ENCODE measurements around the gene PCBP3. TPM values are rescaled to one million over a fixed set of nuclear protein-coding genes. Genes with fewer than 3 reads are reported as not detected.

PCBP3 gene
- total RNA-seq, 4 donors from 2014 or later: 0.47 to 5.3 (median 1.0) TPM; not detected in 1

DNA sequence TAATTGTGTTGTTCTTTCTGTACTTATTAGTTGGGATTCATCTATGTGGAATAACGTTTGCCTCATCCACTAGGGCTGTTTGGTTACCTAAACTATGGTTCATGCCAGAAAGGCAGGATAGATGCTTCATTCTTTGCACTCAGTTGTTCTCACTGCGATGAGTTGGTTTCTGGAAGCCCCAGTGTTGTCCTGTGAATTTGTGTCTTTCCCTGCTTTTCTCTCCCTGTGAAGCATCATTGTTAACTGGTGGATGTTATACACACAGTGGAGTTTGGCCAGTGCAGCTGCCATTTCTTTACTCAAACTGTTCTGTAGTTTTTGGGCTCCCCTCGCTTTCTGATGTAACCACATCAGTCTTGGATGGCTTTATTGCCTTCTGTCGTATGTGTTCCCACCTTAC, 194.4 kb downstream of the PCBP3 start:
- Histone ChIP-seq H3K4me1 (no peaks in the 10 kb centered on the region), H3K27me3 (no peaks in the 10 kb centered on the region), H3K27ac (no peak overlapping the region), H3K36me3 (no peaks in the 10 kb centered on the region), H3K9me3 (peaks cover 0 to 14% (median 10%) of the 10 kb centered on the region in 3 donors), H3K4me3 (no peak overlapping the region)
- intact Hi-C loops (cut with DNase I): no loop called here
- 73 to 80% methylated on average over 4 of the region's 4 CpGs for WGBS, 2 donors
- no peak for TF ChIP-seq POLR2A (IDR thresholded peaks at IDR 0.05)
- TF ChIP-seq, protein P1, sequence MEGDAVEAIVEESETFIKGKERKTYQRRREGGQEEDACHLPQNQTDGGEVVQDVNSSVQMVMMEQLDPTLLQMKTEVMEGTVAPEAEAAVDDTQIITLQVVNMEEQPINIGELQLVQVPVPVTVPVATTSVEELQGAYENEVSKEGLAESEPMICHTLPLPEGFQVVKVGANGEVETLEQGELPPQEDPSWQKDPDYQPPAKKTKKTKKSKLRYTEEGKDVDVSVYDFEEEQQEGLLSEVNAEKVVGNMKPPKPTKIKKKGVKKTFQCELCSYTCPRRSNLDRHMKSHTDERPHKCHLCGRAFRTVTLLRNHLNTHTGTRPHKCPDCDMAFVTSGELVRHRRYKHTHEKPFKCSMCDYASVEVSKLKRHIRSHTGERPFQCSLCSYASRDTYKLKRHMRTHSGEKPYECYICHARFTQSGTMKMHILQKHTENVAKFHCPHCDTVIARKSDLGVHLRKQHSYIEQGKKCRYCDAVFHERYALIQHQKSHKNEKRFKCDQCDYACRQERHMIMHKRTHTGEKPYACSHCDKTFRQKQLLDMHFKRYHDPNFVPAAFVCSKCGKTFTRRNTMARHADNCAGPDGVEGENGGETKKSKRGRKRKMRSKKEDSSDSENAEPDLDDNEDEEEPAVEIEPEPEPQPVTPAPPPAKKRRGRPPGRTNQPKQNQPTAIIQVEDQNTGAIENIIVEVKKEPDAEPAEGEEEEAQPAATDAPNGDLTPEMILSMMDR (IDR thresholded peaks at IDR 0.05): no peak
- no peak for DNase-seq

- Histone ChIP-seq H3K4me1 (no peaks in the 10 kb centered on the region), H3K9me3 (peaks cover 0 to 14% (median 10%) of the 10 kb centered on the region in 3 donors), H3K27me3 (no peaks in the 10 kb centered on the region), H3K36me3 (no peaks in the 10 kb centered on the region), H3K27ac (no peak overlapping the region), H3K4me3 (no peak overlapping the region)
- no peak for DNase-seq
- WGBS, 2 donors: 90 to 100% methylated on average over 1 of the region's 1 CpG
- TF ChIP-seq, protein P1 (IDR thresholded peaks at IDR 0.05): no peak
- TF ChIP-seq POLR2A (IDR thresholded peaks at IDR 0.05): no peak
- intact Hi-C loops (cut with DNase I): no loop called here
These were observed 195.1 kb downstream of the PCBP3 start for GRCh38 chr21:45838634-45839033.

DNA sequence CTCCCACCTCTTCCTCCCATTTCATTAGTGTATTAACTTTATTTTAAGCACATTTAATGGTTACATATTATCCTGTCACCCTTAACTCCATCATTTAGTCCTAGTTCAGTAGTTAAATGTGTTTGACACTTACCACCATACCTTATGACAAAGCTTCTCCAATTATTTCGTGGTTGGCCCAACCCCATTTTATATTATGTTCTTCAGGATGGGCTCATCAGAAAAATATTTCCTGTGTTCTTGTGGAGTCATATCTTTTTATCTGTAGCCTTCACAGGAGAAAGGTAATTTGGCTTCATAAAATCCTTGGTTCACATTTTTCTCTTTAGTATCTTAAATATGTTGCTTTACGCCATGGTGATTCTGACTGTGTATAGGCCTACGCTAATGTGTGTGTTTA, 195.7 kb downstream of the PCBP3 start:
- no peaks in the 10 kb centered on the region for H3K27me3 ChIP-seq
- no peak for DNase-seq
- TF ChIP-seq POLR2A (IDR thresholded peaks at IDR 0.05): no peak
- TF ChIP-seq, protein P1 (IDR thresholded peaks at IDR 0.05): no peak
- peaks cover 0 to 14% (median 10%) of the 10 kb centered on the region in 3 donors for H3K9me3 ChIP-seq
- no peaks in the 10 kb centered on the region for H3K36me3 ChIP-seq
- intact Hi-C loops (cut with DNase I): no loop called here
- H3K27ac ChIP-seq: no peak overlapping the region
- H3K4me1 ChIP-seq: no peaks in the 10 kb centered on the region
- no peak overlapping the region for H3K4me3 ChIP-seq
- WGBS, 2 donors: 87 to 93% methylated on average over 3 of the region's 3 CpGs

- WGBS, 2 donors: 84 to 87% methylated on average over 8 of the region's 8 CpGs
- no peak for TF ChIP-seq POLR2A (IDR thresholded peaks at IDR 0.05)
- TF ChIP-seq, protein P1 (IDR thresholded peaks at IDR 0.05): no peak
These were observed 197.5 kb downstream of the PCBP3 start for GRCh38 chr21:45841033-45841432.

GRCh38 chr21:45843426-45843825, 199.9 kb downstream of the PCBP3 start:
- no peak overlapping the region for H3K4me3 ChIP-seq
- no peak overlapping the region for H3K27ac ChIP-seq
- no peaks in the 10 kb centered on the region for H3K36me3 ChIP-seq
- WGBS, 2 donors: 61 to 72% methylated on average over 2 of the region's 2 CpGs
- H3K27me3 ChIP-seq: peaks cover 0 to 6% (median 0%) of the 10 kb centered on the region in 4 donors
- H3K9me3 ChIP-seq: peaks cover 0 to 14% (median 10%) of the 10 kb centered on the region in 3 donors
- TF ChIP-seq, protein P1 (IDR thresholded peaks at IDR 0.05): no peak
- no peak for TF ChIP-seq POLR2A (IDR thresholded peaks at IDR 0.05)
- no peaks in the 10 kb centered on the region for H3K4me1 ChIP-seq
- no peak for DNase-seq
- intact Hi-C loops (cut with DNase I): no loop called here

More at GRCh38 chr21:45841033-45841432, 197.5 kb downstream of the PCBP3 start:
- Histone ChIP-seq H3K27me3 (peaks cover 0 to 6% (median 0%) of the 10 kb centered on the region in 4 donors), H3K27ac (no peak overlapping the region), H3K36me3 (no peaks in the 10 kb centered on the region), H3K9me3 (peaks cover 0 to 14% (median 10%) of the 10 kb centered on the region in 3 donors), H3K4me1 (no peaks in the 10 kb centered on the region), H3K4me3 (no peak overlapping the region)
- intact Hi-C loops (cut with DNase I): no loop called here
- DNase-seq: no peak
